ENCODE results near the gene TAPBP.

Gene TAPBP

GRCh38 chr6:33318426-33319073, 4.7 kb upstream of the TAPBP start:
- no peak for DNase-seq

- DNase-seq = peak; percentile 98
Measured at GRCh38 chr6:33317669-33318425, 4.0 kb upstream of the TAPBP start, which contains the start of gene ZBTB22. TSS of gene ZBTB22 (minus strand) at chr6:33317744. CDS start at chr6:33316916, 828 bp downstream.

DNA sequence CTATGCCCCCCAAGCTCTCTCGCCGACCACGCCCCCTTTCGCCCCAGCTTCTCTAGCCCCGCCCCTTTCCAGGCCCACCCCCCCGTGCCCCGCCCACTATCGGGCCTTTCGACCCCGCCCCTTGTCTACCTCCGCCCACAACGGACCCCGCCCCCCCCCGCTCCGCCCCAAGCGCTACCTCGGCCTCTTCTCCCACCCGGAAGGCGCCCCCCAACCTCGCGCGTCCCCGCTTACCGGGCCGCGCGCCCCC, 3.5 kb upstream of the TAPBP start:
- no peak for DNase-seq

DNA sequence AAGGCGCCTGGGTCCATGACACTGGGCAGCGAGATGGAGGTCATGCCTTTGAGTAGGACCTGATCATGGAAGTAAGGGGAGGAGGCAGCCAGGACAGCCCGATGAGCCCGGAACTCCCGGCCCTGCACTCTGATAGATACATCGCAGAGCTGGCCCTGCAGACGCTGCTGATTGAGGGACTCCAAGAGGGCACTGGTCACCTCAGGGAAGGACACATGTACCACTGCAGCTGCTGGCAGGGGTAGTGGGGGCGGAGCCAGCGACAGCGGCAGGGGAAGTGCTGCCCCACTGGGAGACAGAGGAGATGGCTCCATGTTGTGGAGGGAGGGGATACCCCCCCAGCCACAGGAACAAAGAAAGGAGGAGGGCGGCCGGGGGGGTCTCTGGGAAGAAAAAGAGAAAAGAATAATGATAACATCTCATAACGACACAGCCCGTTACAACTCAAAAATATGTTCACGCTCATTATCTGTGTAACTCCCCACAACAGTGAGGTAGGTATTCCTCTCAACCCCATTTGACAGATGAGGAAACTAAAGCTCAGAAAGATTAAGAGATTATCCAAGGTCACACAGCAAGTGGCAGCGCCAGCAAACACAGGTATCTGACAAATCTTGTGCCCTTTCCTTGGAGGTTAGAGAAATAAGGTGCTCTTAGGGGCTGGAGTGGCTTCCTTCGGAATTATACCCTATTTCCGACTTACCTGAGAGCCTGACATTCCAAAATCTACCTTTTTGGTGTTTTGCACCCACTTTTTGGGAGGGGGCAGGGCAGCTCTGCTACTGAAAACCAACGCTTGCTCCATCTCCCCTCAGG, 2.9 kb upstream of the TAPBP start:
- DNase-seq = peak; percentile 43

DNA sequence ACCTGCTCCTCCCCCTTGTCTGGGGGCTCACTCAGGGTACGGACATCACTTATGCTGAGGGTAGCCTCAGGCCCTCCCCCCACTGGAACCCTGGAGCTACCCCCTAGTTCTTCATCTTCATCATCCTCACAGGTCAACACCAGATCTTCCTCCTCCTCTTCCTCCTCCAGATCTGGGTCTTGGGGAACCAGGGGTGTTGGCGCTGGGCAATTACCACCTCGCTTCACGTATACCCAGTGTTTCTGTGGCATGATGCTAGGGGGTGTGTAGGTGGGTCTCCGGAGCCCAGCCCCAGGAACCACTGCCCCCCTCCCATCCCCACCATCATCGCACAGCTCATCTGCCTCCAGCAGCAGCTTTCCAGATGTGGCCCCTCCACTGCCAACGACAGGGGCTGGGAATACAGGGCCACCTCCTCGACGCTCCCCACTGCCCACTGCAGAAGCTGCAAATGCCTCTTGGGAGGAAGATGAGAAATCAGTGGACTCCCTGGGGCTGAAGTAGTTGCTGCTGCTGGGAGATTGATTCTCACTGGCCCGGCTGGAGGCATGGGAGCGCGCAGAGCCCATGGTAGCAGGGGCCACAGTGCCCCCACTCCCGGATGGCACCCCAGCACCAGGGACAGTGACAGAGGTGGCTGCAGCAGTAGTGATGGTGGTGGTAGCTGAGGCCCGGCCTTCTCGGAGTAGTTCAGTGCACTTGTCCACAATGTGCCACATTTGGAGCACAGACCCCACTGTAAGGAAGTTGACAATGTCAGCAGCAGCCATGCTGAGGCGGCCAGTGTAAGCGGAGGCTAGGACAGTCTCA, 2.1 kb upstream of the TAPBP start:
- DNase-seq = no peak

DNA sequence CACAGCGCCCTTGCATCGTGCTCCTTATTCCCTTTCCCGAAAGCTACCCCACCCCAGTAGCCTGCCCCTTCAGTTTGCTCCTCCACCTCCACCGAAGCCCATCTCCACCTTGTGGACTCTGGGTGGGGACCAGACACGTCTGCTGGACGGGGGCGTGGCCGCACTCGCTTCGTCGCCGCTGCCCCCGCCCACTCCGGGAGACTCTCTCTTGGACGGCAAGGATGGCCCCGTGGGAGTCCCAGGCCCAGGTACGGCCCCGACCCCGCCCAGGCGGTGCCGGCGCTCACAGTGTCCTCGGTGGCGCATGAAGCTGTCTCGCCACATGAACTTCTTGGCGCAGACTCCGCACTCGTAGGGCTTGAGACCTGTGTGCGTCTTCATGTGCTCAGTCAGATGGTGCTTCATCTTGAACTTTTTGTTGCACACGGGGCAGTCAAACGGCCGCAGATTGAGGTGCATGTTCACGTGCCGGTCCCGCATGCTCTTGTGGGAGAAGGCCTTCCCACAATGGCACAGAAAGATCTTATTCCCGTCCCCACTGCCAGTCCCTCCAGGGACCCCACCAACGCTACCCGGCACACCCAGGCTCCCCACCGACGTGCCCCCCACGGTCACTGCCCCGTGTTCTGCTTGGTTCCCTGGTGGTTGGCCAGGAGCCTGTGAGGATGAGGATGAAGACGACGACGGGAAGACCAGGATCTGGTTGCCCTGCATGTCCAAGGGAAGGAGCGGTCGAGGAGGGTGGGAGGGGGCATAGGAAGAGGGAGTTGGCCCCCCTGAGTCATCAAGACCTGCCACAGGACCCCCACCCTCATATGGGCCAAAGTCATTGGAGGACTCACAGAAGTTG, 1.3 kb upstream of the TAPBP start:
- DNase-seq = no peak

DNA sequence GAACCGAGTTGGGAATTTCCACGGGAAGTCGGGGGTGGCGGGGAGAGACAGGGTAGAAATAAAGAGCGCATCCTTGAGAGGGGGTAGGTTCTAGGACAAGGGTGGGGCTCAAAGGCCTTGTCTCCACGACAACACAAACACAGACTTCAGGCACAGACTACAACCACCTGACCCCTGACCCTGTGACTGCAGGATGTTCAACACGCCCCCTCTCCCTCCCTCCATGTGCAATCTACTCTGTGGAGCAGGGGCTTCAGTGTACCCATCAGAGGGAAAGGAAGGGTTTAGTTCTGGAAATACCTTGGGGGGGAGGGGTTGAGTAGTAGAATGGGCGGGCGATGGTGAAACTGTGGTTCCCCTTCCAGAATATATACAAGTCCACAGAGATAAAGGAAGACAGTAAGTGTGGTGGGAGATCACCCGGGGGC, 651 bp upstream of the TAPBP start:
- peak; percentile 94 for DNase-seq

- DNase-seq = peak; percentile 51
Measured at GRCh38 chr6:33313105-33313708, 671 bp downstream of the TAPBP start.

GRCh38 chr6:33312361-33313104, 1.3 kb downstream of the TAPBP start:
- DNase-seq = peak; percentile 95

- no peak for DNase-seq
Measured at GRCh38 chr6:33306356-33306755, 7.5 kb downstream of the TAPBP start.

- no peak for DNase-seq
Measured at GRCh38 chr6:33305052-33305451, 8.8 kb downstream of the TAPBP start.

GRCh38 chr6:33304216-33304615, 9.7 kb downstream of the TAPBP start:
- DNase-seq = no peak

- DNase-seq = no peak
Measured at GRCh38 chr6:33301877-33302276, 12.0 kb downstream of the TAPBP start.

DNA sequence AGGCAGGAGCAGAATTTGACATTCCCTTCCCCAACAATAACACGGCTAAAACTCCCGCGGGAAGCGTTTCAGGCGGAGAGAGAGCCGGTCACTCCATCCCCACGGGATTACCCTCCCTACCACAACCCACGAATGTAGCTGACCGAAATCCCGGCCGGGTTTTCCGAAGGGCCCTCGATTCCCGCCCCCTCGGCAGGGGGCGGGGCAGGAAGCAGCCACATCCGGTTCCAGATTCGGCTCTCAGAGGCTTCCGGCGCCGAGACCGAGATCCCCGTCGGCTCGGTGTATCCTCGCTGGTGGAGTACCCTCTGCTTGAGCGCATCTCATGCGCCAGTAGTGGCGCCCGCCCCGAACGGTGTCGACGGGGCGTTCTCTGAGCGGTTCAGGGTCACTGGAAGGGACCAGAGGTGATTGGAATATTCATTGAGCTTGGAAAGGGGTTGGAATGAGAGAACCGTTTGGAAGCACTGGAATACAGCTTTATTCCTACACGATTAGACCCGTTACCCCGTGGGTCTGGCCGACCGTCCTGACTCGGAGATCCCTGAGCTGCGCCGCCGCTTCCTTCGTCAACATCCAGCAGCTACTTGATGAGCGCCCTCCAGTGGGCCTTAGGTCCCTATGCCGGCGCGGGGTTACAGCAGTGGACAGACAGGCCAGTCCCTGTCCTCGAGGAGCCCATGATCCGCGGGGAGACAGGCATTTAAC, 14.5 kb downstream of the TAPBP start:
- DNase-seq = peak; percentile 95

- DNase-seq = peak; percentile 76
Measured at GRCh38 chr6:33298773-33299236, 15.1 kb downstream of the TAPBP start, which contains the start of gene RGL2. TSS of gene RGL2 (minus strand) at chr6:33298942. CDS start at chr6:33298610, 332 bp downstream.

- peak; percentile 90 for DNase-seq
Measured at GRCh38 chr6:33297956-33298772, 15.7 kb downstream of the TAPBP start.

DNA sequence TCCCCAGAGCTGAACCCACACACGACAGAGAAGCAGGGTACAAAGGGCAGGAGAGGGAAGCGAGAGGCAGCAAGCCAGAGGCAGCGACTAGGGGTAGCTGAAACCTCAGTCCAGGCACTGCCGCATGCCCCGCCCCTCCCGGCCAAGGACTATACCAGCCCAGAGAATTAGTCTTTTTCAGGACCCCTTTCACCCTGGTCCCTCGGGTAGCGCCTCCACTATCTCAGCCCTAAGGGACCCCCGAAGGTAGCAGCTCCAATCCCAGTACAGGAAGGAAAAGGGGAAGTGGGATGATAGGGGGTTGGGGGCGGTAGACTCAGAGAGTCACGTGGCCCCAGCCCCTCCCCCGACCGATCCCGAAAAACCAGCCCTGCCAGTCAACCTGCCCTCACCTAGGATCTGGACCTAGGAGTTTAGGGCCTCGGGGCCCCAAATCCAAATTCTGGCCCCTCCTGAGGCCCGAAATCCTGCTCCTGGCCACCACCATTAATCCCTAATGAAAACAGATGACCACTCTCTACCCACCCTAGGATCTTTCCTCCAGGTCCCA, 16.4 kb downstream of the TAPBP start:
- no peak for DNase-seq

DNA sequence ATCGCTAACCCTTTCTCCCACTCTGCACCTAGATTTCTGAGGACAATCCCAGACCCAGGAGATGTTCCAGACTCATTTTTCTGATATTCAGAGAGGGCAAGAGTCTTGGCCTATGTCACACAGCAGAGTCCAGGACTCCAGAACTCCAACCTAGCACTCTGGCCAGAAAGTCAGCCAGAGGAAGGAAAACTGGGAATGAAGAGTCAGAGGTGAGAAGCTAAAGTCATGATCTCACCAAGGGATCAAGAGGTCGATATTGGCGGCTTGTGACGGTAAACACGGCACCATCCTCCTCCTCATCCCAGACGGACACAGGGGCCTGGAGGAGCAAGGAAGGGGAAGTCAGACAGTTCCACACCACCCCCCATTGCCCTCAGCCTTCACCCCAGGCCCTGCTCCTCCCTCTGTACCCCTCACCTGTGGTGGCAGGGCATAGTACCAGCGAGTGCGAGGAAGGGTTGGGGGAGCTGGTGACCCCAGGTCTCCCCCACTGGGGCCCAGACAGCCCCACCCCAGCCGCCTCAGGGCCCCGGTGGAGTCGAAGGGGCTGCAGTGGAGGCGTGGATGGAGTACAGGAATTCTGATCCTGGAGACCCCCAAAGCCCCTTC, 17.0 kb downstream of the TAPBP start:
- no peak for DNase-seq

All from CD4-positive, alpha-beta T cell treated with Interleukin-17A for 1 hour (primary cell).